DMS153 treated with DMSO at 0.1 percent for 48 hours (cell line): ENCODE data around the gene GNB3.
A peak's percentile ranks its signal among the peaks of the same experiment; 100 is the strongest.
"Not testable (repeated sequence)": the region's sequence is repeated elsewhere in the genome, so short reads cannot be mapped to it uniquely, and the experiment has no call there.

ENCODE experiments used
- DNase-seq: peaks from one replicate; lab custom pipeline; 2025; ENCODE audit not compliant: unreplicated experiment; lab: John Stamatoyannopoulos, UW

The GNB3 gene

DNA sequence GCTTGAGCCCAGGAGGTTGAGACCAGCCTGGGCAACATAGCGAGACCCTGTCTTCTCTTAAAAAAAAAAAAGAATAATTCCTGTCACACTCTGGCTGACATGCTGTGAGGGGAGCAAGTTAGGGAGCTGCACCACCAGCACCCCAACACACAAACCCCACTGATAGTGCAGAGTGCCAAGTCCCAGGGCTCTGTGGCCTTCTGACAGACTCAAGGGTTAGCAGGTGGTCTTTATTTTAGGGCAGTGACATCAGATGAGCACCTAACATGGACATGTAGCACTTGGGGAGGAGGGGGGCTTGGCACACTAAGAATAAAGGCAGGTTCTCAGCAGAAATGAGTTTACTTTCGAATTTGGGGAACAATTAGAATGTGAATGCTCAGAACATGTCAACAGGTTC, 18.1 kb downstream of the GNB3 start:
- no peak for DNase-seq

- no peak for DNase-seq
These were observed 19.4 kb downstream of the GNB3 start for GRCh38 chr12:6860116-6860515.

- no peak for DNase-seq
These were observed 20.2 kb downstream of the GNB3 start for GRCh38 chr12:6860942-6861341.

DNA sequence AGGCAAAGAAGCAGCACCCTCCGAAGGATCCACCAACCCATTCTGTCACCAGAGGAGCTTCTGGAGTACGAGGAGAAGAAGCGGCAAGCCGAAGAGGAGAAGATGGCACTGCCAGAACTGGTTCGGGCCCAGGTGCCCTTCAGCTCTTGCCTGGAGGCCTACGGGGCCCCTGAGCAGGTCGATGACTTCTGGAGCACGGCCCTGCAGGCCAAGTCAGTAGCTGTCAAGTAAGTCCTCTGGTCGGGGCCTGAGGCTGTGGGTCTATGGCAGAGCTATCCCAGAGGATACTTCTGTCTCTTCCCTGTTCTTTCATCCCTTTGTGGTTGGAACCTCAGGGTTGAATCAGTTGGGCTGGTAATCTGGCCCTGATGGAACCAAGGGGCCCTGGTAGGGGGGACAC, 20.7 kb downstream of the GNB3 start:
- DNase-seq: no peak

GRCh38 chr12:6863033-6863432, 22.3 kb downstream of the GNB3 start:
- DNase-seq: no peak

- DNase-seq: no peak
These were observed 23.0 kb downstream of the GNB3 start for GRCh38 chr12:6863586-6864321.

- not testable (repeated sequence) for DNase-seq
These were observed 24.6 kb downstream of the GNB3 start for GRCh38 chr12:6865307-6865706.

DNA sequence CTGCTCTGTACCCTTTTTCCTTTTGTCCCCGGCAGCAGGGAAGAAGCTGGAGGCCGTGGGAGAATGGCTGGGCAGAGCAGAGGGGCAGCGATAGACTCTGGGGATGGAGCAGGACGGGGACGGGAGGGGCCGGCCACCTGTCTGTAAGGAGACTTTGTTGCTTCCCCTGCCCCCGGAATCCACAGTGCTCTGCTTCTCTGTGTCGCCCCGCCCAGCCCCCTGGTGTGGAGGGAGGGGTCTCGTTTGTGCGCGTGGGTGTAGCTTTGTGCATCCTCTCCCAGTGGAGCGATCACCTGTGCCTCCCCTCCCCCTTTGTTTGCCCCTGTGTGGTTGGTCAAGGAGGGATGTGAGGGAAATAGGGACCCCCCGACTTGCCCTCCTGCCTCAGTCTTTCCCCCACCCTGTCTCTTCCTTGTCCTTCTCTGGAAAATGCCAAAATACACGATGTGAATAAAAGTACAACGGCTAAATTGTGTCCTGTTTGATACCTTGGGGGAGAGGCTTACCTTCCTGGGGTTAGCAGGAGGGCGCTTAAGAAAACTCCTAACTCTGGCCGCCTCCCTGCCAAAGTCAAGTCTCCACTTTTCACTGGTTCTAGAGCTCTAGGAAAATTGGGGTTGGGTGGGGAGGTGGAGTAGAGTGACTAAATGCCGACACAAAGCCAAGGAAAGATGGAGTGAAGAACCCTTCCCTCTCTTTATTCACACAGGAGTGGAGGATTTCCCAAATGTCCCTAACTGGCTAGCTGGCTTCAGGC, 25.6 kb downstream of the GNB3 start:
- DNase-seq: no peak

- no peak for DNase-seq
These were observed 26.2 kb downstream of the GNB3 start for GRCh38 chr12:6866920-6867412.

DNA sequence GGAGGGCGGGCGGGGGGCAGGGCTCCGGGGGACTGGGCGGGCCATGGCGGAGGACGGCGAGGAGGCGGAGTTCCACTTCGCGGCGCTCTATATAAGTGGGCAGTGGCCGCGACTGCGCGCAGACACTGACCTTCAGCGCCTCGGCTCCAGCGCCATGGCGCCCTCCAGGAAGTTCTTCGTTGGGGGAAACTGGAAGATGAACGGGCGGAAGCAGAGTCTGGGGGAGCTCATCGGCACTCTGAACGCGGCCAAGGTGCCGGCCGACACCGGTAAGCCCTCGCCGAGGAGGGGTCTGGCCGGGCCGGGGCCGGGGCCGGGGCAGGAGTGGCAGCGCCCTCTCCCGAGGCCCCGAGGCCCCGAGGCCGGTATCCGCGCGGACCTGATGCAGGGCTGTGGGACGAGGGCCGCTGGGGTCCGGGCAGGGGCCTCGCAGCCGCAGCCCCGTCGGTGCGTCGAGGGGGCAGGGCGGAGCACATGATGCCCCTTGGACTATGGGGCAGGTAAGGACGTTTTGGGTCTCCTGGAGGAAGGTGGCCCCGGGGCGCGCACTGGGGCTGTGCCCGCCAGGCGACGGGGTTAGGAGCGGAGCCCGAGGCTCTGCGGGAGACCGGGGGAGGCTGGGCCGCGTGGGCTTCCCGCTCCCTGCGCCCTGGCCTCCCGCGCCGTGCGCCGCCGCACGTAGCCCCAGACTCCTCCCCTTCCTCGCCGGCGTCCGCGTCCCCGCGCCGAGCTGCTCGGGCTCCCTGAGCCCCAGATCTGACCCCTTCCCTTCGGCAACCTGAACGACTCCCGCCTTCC, 26.9 kb downstream of the GNB3 start, which contains the start of gene TPI1:
TPI1 (plus strand) TSS at position 119 of the 798 bp plus-strand sequence; CDS start at position 155, 36 bp downstream.
- peak; percentile 64 for DNase-seq

GRCh38 chr12:6868211-6869048, 27.7 kb downstream of the GNB3 start:
- DNase-seq: no peak

DNA sequence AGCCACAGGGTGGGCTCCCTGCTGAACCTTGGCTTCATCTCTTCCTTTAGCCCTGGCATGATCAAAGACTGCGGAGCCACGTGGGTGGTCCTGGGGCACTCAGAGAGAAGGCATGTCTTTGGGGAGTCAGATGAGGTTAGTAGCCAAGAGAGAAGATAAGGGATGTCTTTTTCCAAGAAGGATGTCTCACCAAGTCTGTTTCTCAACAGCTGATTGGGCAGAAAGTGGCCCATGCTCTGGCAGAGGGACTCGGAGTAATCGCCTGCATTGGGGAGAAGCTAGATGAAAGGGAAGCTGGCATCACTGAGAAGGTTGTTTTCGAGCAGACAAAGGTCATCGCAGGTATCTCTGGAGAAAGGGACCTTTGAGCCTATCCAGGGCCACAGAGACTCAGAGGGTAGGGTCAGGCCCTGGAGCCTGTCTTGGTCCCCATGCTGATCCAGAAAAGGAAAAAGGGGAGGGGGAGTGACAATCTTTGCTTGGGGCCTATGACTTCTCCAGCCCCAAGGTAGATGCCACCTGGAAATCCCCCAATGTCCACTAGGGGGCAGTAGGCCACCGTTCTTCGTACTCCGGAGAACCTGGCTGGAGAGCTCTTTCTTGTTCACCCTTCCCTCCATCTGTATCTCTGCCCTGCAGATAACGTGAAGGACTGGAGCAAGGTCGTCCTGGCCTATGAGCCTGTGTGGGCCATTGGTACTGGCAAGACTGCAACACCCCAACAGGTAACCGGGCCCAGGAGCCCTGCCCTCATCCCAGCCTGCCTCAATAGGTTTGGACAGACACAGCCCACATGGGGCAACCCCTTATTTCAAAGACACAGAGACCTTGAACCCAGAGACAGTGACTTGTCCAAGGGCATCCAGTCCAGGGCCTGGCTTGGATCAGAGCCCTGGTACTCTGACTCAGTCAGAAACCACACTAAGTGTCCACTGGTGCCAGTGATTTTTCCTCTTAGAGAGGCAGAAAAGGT, 28.6 kb downstream of the GNB3 start:
- peak; percentile 65 for DNase-seq

DNA sequence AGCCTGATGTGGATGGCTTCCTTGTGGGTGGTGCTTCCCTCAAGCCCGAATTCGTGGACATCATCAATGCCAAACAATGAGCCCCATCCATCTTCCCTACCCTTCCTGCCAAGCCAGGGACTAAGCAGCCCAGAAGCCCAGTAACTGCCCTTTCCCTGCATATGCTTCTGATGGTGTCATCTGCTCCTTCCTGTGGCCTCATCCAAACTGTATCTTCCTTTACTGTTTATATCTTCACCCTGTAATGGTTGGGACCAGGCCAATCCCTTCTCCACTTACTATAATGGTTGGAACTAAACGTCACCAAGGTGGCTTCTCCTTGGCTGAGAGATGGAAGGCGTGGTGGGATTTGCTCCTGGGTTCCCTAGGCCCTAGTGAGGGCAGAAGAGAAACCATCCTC, 29.6 kb downstream of the GNB3 start:
- DNase-seq: not testable (repeated sequence)

DNA sequence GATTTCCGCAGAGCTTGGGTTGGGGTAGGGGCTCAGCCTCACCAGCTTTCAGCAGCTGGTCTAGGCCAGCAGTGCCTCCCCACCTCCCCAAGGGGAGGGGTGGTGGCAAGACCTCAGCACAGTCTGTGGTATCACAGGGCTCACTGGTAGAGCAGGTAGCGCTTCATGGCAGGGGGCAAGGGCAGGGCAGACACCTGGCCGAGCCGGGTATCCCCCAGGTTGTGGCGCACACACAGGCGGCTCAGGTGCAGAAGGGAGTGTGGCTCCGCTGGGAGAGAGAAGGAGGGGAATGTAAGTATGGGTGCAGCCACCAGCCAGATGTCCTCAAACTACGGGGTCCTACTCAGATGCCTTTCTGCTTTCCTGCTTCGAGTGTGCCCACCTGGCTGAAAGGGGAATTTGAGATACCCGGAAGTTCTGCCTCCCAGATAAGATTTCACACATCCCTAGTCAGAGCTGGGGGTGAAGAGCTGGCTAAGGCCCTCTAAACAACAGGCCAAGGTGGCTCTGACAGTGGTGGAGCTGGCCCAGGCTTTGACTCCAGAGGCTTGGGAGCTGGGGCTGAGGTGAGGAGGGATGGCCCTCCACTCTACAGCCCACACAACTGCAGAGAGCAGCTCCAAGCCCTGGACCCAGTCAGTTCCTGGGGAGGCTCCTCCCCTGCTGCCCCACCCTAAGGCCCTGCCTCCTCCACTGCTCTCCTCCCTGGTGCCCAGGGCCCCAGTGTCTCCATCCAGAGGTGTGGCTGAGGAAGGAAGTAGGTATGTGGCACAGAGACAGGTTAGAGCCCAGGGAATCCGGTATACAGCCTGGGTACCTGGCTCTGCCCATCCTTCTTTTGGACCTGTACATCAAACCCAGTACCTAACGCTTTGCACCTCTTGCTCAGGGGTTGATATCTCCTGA, 30.6 kb downstream of the GNB3 start:
- no peak for DNase-seq

- peak; percentile 35 for DNase-seq
These were observed 31.6 kb downstream of the GNB3 start for GRCh38 chr12:6872073-6873048.

DNA sequence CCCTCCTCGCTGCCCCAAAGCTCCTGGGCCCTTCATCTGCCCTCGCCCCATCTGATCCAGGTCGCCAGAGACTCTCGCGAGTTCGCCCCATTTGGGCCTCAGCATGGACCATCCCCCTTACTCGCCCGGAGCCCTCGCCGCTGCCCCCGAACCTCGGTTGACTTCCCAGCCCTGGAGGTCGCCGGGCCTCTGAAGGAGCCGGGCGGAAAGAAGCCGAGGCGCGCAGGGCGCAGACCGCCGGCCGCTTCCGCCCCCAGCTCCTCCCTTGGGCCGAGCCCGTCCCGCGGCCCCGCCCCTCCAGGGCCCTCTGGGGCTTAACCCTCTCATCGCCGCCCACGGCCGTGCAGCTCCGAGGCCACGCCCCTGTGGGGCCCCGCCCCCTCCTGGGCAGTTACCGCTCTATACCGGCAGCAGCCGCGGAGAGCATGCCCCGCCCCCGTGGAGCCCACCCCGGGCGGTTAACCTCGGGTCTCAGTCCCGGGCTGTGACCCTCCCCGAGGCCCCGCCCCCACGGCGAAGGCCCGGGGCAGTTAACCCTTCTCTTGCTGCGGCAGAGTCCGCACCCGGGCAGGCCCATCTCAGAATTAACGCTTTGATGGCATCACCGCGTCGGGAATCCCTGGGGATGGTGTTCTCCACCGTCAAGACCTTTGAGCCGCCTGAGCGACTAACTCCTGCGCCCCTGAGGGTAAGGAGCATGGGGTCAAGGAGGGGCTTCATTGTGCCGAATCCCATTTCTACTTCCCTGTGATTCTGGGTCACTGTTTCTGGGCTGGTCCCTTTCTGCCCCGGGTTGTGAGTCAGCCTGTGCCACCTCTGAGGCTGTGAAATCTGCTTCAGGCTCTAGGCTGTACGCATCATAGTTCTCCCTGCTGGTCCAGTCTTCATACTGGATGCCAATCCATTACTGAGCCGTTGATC, 32.6 kb downstream of the GNB3 start, which contains the start of gene SPSB2:
SPSB2 (minus strand) TSS at position 210 of the 921 bp plus-strand sequence. CDS start 402 bp downstream, outside the sequence.
- DNase-seq: peak; percentile 82
